ENCODE data around the gene SPOCK3.

The SPOCK3 gene

DNA sequence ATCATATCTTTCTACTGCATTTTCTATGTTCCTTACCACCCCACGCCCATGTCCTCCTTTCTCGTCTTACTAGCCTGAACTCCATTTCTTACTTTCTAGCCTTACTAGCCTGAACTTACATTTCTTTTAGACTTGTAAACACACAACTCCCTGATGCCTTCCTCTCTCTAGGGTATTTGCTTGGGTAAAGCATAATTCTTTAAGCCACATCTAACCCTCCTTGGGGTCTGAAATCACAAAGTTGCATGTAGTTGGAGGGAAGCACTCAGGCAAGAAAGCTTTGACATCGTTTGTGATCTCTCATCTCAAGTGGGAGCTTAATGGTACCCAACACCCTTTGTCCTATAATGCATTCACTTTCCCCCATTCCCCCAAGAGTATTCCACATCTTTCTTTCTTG, 124.4 kb downstream of the SPOCK3 start:
- H3K36me3 ChIP-seq (ENCODE audit: low read depth): no peaks in the 10 kb centered on the region
- TF ChIP-seq, protein P1, sequence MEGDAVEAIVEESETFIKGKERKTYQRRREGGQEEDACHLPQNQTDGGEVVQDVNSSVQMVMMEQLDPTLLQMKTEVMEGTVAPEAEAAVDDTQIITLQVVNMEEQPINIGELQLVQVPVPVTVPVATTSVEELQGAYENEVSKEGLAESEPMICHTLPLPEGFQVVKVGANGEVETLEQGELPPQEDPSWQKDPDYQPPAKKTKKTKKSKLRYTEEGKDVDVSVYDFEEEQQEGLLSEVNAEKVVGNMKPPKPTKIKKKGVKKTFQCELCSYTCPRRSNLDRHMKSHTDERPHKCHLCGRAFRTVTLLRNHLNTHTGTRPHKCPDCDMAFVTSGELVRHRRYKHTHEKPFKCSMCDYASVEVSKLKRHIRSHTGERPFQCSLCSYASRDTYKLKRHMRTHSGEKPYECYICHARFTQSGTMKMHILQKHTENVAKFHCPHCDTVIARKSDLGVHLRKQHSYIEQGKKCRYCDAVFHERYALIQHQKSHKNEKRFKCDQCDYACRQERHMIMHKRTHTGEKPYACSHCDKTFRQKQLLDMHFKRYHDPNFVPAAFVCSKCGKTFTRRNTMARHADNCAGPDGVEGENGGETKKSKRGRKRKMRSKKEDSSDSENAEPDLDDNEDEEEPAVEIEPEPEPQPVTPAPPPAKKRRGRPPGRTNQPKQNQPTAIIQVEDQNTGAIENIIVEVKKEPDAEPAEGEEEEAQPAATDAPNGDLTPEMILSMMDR (IDR thresholded peaks at IDR 0.05; ENCODE audit: poor library complexity, severe bottlenecking): no peak
- H3K27ac ChIP-seq (ENCODE audit: poor library complexity, severe bottlenecking): no peak overlapping the region
- no peak for DNase-seq (ENCODE audit: low spot score)
- no peaks in the 10 kb centered on the region for H3K27me3 ChIP-seq (ENCODE audit: insufficient read depth, poor library complexity, severe bottlenecking)
- no peaks in the 10 kb centered on the region for H3K9me3 ChIP-seq (ENCODE audit: severe bottlenecking)
- no peak overlapping the region for H3K4me3 ChIP-seq (ENCODE audit: severe bottlenecking)
- no peaks in the 10 kb centered on the region for H3K4me1 ChIP-seq (ENCODE audit: insufficient read depth, poor library complexity, severe bottlenecking)
- ATAC-seq (ENCODE audit: low read depth): no peak

DNA sequence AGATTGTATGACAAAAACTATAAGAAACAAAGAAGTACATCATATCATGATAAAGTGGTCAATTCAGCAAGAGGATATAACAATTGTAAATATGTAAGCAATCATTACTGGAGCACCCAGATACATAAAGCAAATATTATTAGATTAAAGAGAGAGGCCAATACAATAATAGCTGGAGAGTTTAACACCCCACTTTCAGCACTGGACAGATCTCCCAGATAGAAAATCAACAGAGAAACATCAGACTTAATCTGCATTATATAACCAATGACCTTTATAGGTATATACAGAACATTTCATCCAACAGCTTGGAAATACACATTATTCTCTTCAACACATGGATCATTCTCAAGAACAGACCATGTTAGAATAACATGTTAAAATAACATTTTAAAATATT, 128.4 kb downstream of the SPOCK3 start:
- Histone ChIP-seq H3K4me1 (ENCODE audit: insufficient read depth, poor library complexity, severe bottlenecking) (no peaks in the 10 kb centered on the region), H3K27me3 (ENCODE audit: insufficient read depth, poor library complexity, severe bottlenecking) (no peaks in the 10 kb centered on the region), H3K36me3 (ENCODE audit: low read depth) (no peaks in the 10 kb centered on the region), H3K9me3 (ENCODE audit: severe bottlenecking) (no peaks in the 10 kb centered on the region), H3K27ac (ENCODE audit: poor library complexity, severe bottlenecking) (no peak overlapping the region), H3K4me3 (ENCODE audit: severe bottlenecking) (no peak overlapping the region)
- TF ChIP-seq, protein P1 (IDR thresholded peaks at IDR 0.05; ENCODE audit: poor library complexity, severe bottlenecking): no peak
- DNase-seq (ENCODE audit: low spot score): no peak
- ATAC-seq (ENCODE audit: low read depth): no peak

DNA sequence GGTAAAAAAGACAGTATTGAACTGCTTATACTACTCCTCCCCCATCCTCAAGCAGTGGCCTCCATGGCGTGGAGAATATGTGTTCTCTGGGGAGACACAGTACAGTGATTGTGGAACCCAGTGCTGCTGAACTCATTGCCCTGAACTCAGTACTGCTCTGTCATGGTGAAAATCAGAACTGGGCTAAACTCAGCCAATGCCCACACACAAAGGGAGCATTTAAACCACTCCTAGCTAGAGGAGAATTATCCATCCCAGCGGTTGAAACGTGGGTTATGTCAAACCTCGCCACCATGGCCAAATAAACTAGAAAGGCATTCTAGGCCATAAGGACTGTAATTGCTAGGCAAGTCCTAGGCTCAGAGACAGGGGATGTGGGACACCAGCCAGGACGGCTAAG, 131.8 kb downstream of the SPOCK3 start:
- TF ChIP-seq, protein P1 (IDR thresholded peaks at IDR 0.05; ENCODE audit: poor library complexity, severe bottlenecking): no peak
- ATAC-seq (ENCODE audit: low read depth): no peak
- H3K4me3 ChIP-seq (ENCODE audit: severe bottlenecking): no peak overlapping the region
- DNase-seq (ENCODE audit: low spot score): no peak
- H3K36me3 ChIP-seq (ENCODE audit: low read depth): no peaks in the 10 kb centered on the region
- no peaks in the 10 kb centered on the region for H3K4me1 ChIP-seq (ENCODE audit: insufficient read depth, poor library complexity, severe bottlenecking)
- H3K27ac ChIP-seq (ENCODE audit: poor library complexity, severe bottlenecking): no peak overlapping the region
- no peaks in the 10 kb centered on the region for H3K27me3 ChIP-seq (ENCODE audit: insufficient read depth, poor library complexity, severe bottlenecking)
- no peaks in the 10 kb centered on the region for H3K9me3 ChIP-seq (ENCODE audit: severe bottlenecking)

DNA sequence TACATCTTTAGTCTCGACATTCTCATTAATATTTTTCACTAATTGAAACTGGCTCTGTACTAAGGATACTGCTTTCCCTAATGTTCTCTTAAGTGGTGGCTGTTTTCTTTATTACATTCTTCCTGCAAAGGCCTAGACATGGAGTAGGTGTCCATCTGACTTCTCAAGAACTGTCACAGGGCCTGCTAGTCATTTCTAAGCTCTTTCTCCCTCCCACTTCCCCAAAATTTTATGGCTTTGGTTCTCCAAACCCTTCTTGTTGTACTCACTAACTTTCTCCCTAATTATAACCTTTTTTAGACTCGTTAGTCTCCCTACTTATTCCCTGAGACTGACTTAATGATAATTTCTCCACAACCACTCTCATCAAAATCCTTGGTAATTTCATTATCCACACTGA, 133.3 kb downstream of the SPOCK3 start:
- Histone ChIP-seq H3K27me3 (ENCODE audit: insufficient read depth, poor library complexity, severe bottlenecking) (no peaks in the 10 kb centered on the region), H3K4me3 (ENCODE audit: severe bottlenecking) (no peak overlapping the region), H3K9me3 (ENCODE audit: severe bottlenecking) (no peaks in the 10 kb centered on the region), H3K4me1 (ENCODE audit: insufficient read depth, poor library complexity, severe bottlenecking) (no peaks in the 10 kb centered on the region), H3K27ac (ENCODE audit: poor library complexity, severe bottlenecking) (no peak overlapping the region), H3K36me3 (ENCODE audit: low read depth) (no peaks in the 10 kb centered on the region)
- ATAC-seq (ENCODE audit: low read depth) (no peak), DNase-seq (ENCODE audit: low spot score) (no peak)
- TF ChIP-seq, protein P1 (IDR thresholded peaks at IDR 0.05; ENCODE audit: poor library complexity, severe bottlenecking): no peak

GRCh38 chr4:167100120-167100519, 134.2 kb downstream of the SPOCK3 start:
- DNase-seq (ENCODE audit: low spot score) (no peak), ATAC-seq (ENCODE audit: low read depth) (peak; percentile 93)
- TF ChIP-seq, protein P1 (IDR thresholded peaks at IDR 0.05; ENCODE audit: poor library complexity, severe bottlenecking): no peak

More at GRCh38 chr4:167100120-167100519, 134.2 kb downstream of the SPOCK3 start:
- Histone ChIP-seq H3K27me3 (ENCODE audit: insufficient read depth, poor library complexity, severe bottlenecking) (no peaks in the 10 kb centered on the region), H3K27ac (ENCODE audit: poor library complexity, severe bottlenecking) (no peak overlapping the region), H3K36me3 (ENCODE audit: low read depth) (no peaks in the 10 kb centered on the region), H3K4me3 (ENCODE audit: severe bottlenecking) (no peak overlapping the region), H3K4me1 (ENCODE audit: insufficient read depth, poor library complexity, severe bottlenecking) (no peaks in the 10 kb centered on the region), H3K9me3 (ENCODE audit: severe bottlenecking) (no peaks in the 10 kb centered on the region)
